Dedifferentiated amniotic fluid mesenchymal stem cell (primary cell): ENCODE measurements around the gene PPM1H.

Experiments used
- DNase-seq: peaks from one replicate; pipeline ENCODE4 v3.0.0-alpha.2; 2016; ENCODE audit errors: extremely low spot score

PPM1H gene

DNA sequence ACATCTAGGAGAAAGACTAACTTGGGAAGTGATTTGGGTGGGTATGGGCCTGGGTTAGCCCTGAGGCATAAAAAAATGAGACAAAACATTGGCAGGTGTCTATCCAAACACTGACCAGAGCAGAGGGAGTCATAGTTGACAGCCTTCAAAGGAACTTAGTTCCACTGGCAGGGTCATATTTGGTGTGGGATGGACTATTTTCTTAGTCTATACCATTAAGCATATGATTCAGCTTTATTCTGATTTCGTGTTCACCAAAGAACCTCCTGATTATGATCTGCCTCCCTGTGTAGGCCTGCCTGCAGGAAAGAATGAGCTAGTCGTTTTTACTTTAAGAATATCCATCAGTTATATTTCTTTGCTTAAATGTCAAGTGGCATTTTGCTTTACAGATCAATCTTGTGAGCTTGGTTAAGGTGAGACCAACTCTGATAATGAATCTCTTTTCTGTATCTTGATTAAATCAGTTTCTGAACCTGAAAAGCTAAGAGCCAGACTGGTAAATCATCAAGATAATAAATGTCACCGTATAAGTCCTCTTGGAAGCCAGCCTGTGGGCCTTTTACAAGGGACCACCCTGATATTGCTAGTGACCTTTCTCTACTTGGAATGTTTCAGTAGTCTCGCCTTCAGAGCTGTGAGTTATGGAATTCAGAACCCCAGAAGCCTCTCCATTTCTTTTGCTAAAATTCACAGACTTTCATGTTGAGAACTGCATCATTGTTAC, 285.4 kb downstream of the PPM1H start:
- DNase-seq, result no peak

GRCh38 chr12:62647586-62647985, 287.4 kb downstream of the PPM1H start:
- no peak for DNase-seq

GRCh38 chr12:62646566-62646965, 288.4 kb downstream of the PPM1H start:
- DNase-seq, result no peak

- DNase-seq, result no peak
These were observed 291.5 kb downstream of the PPM1H start for GRCh38 chr12:62643486-62643885.

- DNase-seq, result no peak
These were observed 292.5 kb downstream of the PPM1H start for GRCh38 chr12:62642486-62642885.

- no peak for DNase-seq
These were observed 294.0 kb downstream of the PPM1H start for GRCh38 chr12:62640910-62641448.

DNA sequence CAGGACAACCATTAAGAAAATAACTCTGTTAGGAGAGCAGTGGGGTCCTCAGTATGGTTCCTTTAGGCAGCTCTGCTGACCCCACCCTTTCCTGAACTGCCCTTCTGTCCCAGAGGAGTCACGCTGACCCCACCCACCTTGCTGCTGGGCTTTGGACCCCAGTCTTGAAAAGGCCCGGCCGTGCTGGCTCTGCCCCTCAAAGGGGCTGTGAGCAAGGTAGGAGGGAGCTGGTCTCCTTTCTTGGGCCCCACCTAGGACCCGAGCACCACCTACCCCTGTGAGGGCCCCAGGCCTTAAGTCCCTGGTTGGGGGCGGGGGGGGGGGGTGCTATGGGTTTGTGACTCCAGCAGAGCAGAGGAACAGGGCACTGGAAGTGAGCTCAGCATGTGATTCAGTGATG, 297.3 kb downstream of the PPM1H start:
- DNase-seq, result no peak

DNA sequence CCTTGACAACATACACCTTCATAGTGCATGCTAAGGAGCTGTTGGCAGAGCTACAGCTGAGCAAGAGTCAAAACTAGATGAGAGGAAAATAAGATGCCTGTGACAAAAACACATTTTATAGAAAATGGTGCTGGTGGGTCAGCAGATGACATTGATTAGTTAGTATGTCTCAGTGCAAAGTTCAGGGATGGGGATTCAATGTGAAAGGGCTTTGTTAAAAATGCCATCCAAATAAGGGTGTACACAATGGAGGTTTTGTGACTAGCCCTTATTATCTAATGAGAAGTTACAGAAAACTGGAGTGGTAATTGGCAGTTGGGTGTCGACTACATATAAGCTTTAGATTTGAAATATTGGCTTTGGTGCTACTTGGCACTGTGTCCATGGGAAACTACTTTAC, 299.3 kb downstream of the PPM1H start:
- DNase-seq, result no peak

DNA sequence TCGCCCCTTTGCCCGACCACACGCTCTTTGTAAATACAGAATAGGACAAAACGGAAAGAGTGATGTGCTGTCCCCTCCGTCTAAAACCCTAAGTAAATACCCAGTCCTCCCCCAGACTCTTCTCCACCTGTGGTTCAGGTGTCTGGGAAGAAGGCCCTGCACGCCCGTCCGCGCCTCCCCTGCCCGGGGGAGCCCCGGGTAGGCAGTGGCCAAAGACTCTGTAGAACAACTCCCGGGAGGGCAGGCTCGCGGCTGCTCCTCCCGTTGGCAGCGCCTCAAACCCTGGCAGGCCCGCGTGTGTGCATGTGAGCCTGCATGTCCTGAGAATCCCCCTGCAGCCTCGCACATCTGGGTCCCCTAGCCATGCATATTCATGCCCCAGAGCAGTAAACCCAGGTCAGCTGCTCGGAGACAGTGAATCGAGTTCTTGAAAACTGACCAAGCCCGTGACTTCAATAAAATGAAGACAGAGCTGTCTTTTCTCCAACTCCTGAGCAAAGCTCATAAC, 302.5 kb downstream of the PPM1H start:
- no peak for DNase-seq

- peak; percentile 84 for DNase-seq
These were observed 303.2 kb downstream of the PPM1H start for GRCh38 chr12:62631471-62632410.

DNA sequence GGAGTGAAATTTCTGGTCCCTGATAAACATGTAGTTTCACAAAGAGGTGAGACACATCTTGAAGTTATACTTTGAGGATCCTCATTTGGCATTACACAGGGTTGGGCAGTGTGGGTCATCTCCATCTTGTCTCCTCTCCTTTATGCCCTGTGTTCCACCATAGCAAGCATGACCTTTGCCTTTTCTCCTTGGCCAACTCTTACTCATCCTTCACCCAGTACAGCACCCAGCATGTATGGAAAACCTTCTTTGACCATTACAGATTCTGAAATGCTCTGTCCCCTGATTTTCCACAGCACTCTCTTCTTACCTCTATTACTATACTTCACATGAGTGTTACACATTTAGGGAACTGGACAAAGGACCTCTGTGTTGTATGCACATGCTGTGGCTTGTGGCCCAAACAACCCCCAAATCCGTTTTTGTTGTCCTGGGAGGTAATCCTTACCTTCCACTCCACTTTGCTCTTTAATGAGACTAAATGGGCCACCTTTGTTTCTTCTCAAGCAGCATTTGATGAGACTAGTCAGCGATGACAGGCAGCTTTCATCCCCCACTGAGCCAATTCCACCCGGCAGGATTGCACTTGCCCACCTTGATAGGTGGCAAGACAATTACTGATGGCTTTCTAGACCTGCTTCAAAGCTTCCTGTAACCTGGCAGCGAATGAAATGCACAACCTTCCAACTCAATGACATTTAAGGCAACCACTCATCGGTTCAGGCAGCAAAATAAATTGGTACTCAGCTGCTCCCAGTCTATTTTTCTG, 304.8 kb downstream of the PPM1H start:
- DNase-seq, result no peak

- DNase-seq, result no peak
These were observed 305.5 kb downstream of the PPM1H start for GRCh38 chr12:62629413-62629812.

GRCh38 chr12:62627181-62627580, 307.8 kb downstream of the PPM1H start:
- no peak for DNase-seq

DNA sequence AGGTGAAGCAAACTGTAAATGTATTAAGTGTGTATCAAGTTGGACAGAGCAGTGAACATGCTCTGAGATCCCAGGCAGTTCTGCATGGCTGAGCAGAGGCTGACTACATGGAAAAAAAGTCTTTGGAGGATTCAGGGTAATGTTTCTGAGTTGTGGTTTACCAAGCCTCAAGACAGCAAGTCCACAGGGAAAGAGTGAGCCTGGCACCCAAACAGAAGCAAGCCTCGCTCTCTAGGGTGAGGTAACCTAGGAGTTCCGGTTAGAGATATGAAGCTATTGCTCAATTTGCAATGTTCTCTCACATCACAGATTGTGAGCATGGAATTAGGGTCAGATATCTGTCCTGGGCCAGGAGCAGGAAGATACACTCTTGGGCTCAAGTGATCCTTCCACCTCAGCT, 309.7 kb downstream of the PPM1H start:
- DNase-seq, result peak; percentile 31

GRCh38 chr12:62622177-62622576, 312.8 kb downstream of the PPM1H start:
- DNase-seq, result no peak

DNA sequence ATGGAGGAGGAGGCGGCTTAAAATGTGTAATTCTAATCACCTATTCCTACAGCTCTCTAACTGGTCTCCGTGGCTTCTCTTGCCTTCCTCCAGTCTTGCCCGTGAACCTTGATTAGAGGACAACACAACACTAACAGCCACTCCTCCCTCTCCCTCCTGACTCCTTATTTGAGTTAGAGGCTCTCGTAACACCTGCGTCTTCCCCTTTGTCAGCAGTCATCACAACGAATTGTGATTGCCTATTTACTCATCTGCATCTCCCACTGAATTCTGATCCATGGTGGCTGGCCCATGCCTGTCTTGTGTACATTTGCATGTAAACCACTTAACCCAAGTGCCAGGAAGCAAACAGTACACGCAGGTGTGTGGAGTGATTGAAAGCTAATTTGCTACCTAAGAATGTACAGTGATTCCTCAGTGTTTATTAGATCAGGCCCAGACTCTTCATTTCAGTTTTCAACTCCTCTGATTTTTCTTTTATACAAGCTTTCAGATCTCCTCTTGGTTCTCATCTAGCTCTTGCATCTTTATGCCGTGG, 313.8 kb downstream of the PPM1H start:
- DNase-seq, result no peak

DNA sequence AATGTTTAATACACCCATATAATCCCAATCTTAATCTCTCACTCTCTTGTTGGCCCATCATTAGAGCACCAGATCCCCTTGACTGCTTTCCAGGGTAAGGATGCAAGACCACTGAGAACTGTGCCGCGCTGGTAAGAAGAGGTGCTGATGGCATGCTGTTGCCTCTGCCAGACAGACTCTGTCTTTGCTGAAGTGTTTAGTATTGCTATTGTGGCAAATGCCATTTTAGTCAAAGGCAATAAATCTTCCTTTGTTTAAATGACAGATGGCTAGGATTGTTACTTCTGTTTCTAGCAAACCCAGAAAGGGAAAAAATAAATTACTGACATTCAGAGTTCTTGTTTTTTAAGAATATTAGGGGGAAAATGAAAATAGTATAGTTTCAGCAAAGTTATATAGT, 316.0 kb downstream of the PPM1H start:
- no peak for DNase-seq

DNA sequence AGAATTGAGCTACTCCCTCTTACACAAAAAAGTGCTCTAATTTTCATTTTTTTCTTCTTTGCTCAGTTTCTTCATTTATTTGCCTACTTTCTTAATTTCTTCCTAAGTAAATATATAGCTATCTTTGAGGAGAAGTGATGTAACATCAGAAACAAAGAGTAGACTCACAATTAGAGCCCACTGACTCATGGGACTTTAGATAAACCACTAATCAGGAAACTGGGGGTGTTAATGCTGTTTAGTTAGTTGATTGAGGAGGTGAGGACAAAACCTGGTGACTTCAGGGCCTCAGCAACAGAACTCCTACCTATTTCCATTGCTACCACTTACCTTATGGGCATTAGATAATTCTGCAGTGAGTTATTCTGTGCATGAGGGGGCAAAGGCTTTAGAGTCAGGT, 316.6 kb downstream of the PPM1H start:
- no peak for DNase-seq

DNA sequence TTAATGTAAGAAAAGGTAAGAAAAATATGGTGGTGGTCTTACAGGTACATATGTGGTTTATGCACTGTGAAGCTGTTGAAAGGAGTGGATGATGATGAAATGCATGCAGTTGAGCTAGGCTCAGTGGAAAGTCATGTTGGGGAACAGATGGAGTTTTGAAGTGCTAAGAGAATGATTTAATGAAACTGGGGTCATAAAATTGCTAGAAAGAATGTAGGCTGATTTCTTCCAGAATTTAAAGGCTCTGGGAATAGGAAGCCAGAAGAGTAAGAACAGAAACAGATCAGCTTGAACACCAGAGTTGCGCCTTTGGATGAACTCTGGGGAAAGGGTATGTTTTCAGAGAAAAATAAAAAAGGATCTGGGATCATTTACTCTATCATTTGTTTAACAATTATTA, 321.9 kb downstream of the PPM1H start:
- DNase-seq, result no peak

GRCh38 chr12:62606654-62607053, 328.3 kb downstream of the PPM1H start:
- DNase-seq, result no peak

GRCh38 chr12:62605981-62606380, 329.0 kb downstream of the PPM1H start:
- DNase-seq, result no peak

DNA sequence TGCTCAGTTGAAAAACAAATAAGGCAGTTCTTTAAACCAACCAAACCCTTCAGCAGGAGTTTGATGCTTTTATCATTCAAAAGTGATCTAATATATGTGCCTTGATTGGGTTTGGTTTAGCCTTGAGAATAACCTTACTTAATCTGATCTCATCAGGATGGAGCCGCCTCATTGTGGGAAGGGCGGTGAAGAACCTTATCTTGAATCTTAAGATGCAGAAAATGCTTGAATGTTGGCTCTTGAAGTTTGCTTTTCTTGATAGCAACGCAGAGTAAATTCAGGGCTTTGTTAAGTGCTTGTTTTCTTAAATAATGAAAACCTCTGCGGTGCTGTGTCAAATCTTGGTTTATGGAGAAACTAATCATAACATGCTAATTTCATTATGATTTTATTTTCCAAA, 330.1 kb downstream of the PPM1H start:
- no peak for DNase-seq
